NT2/D1 (cell line): ENCODE results near the gene AQR.

ENCODE experiments used
- SUZ12 ChIP-seq: IDR thresholded peaks from 2 replicates; pipeline ENCODE4 v1.6.1; 2011; ENCODE audit not compliant: insufficient read length, insufficient read depth; ENCODE audit errors: extremely low read depth
- YY1 ChIP-seq: IDR thresholded peaks from 2 replicates; pipeline ENCODE4 v1.6.1; 2011; ENCODE audit not compliant: insufficient read length, insufficient read depth
- ZNF274 ChIP-seq: IDR thresholded peaks from 2 replicates; pipeline ENCODE4 v1.6.1; 2011; ENCODE audit warnings: mild to moderate bottlenecking, low read depth, low read length

- TF ChIP-seq YY1, result no peak
- TF ChIP-seq SUZ12, result no peak
- TF ChIP-seq ZNF274, result no peak
These were observed 90.4 kb downstream of the AQR start for GRCh38 chr15:34879107-34879506.
